HUES48 (cell line): ENCODE results near the gene RUBCN.
A peak's percentile ranks its signal among the peaks of the same experiment; 100 is the strongest.
"Not testable (repeated sequence)": the region's sequence is repeated elsewhere in the genome, so short reads cannot be mapped to it uniquely, and the experiment has no call there.

ENCODE experiments used
- H3K27ac ChIP-seq: one replicate; pipeline ENCODE4 v1.7.0; 2013; ENCODE audit warnings: low read depth, low read length, inconsistent platforms
- H3K27me3 ChIP-seq: 2 replicates; pipeline ENCODE4 v1.6.1; 2013; ENCODE audit warnings: mild to moderate bottlenecking, low read length; ENCODE audit not compliant: control insufficient read depth, insufficient read depth
- H3K36me3 ChIP-seq: 2 replicates; pipeline ENCODE4 v1.6.1; 2013; ENCODE audit warnings: low read length; ENCODE audit not compliant: control insufficient read depth, insufficient read depth
- H3K4me1 ChIP-seq: 2 replicates; pipeline ENCODE4 v1.6.1; 2013; ENCODE audit warnings: mild to moderate bottlenecking, low read length; ENCODE audit not compliant: control insufficient read depth, insufficient read depth
- H3K4me3 ChIP-seq: 2 replicates; pipeline ENCODE4 v1.5.1; 2013; ENCODE audit warnings: mild to moderate bottlenecking, low read depth, low read length
- H3K9ac ChIP-seq: 2 replicates; pipeline ENCODE4 v1.6.1; 2013; ENCODE audit warnings: mild to moderate bottlenecking, low read depth, low read length, moderate library complexity
- H3K9me3 ChIP-seq: 2 replicates; pipeline ENCODE4 v1.6.1; 2013; ENCODE audit warnings: low read length; ENCODE audit not compliant: control insufficient read depth, insufficient read depth

RUBCN gene

DNA sequence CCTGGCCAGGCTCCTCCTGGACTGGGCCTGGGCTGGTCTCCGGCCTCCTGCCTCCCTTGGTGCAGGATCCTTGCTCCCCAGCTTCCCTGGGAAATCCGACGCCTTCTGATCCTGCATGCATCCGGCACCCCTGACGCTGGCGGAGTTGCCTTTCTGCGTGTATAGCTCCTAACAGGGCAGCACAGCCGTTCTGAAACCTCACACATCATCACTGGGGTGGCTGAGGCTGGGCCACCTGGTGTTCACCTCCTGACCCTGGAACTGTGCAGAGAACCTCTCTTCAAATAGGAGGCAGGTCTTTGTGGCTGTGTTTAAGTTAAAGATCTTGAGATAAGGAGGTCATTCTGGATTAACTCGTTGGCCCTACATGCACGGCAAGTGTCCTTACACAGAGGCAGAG, 77.6 kb downstream of the RUBCN start:
- not testable (repeated sequence) for H3K27me3 ChIP-seq, H3K9ac ChIP-seq, H3K27ac ChIP-seq, H3K36me3 ChIP-seq, H3K4me3 ChIP-seq, H3K9me3 ChIP-seq, H3K4me1 ChIP-seq

DNA sequence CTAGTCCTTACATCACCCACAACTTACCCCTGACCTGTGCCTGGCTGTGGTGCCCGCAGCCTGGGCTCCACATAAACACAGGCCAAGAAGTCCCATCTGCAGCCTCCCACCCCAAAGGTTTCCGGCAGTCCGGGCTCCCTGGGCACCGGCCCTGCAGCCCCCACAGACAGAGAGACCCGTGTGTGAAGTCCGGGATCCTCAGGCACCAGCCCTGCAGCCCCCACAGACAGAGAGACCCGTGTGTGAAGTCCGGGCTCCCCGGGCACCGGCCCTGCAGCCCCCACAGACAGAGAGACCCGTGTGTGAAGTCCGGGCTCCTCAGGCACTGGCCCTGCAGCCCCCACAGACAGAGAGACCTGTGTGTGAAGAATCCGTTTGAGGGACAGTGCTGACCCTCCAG, 78.0 kb downstream of the RUBCN start:
- H3K9ac ChIP-seq, H3K9me3 ChIP-seq, H3K4me3 ChIP-seq, H3K4me1 ChIP-seq, H3K27me3 ChIP-seq, H3K36me3 ChIP-seq, H3K27ac ChIP-seq: not testable (repeated sequence)

DNA sequence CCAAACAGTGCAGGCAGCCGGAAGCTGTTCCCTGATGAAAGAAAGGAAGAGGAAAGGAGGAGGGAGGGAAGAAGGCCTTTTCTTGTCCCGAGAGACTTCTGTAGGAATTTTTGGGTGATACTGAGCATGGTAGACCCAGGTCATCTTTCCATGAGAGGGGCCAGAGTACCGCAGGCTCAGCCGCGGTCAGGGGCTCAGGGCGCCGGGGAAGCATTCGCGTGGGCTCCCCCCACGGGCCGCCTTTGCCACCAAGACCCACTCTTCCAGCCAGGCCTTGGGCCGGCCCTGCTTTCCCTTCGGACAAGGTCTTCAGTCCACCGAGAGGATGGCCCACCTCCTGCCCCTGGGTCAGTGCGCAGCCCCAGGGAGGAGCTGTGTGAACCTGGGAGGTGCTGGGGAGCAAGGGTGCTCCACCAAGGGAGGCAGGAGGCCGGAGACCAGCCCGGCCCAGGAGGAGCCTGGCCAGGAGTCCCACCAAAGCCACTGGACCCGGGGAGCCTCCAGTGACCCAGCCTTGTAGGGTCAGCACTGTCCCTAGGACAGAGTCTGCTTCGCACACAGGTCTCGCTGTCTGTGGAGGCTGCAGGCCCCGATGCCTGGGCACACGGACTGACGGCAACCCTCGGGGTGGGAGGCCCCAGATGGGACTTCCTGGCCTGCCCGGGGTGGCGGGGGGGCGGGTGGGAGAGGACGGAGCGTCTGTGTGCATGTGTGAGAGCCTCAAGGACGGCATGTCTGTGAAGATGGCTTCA, 79.0 kb downstream of the RUBCN start:
- H3K4me3 ChIP-seq, H3K27ac ChIP-seq, H3K36me3 ChIP-seq, H3K9ac ChIP-seq, H3K9me3 ChIP-seq, H3K27me3 ChIP-seq, H3K4me1 ChIP-seq: not testable (repeated sequence)

DNA sequence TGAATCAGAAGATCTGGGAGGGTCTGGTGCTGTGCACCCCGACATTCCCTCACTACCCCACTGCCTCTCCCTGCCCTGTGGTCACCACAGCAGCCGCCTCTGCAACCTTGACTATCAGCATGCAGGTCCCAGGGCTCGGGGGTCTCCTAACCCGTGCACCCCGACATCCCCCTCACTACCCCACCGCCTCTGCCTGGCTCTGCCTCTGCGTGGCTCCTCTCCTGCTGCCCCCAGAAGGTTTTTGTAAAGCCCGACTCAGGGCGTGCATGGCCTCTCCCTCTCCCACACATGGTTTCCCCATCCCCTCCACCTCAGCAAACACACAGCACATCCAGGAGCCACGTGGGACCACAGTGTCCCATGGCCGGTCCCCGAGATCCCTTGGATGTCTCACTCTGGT, 79.7 kb downstream of the RUBCN start:
- H3K4me3 ChIP-seq, H3K9me3 ChIP-seq, H3K27me3 ChIP-seq, H3K36me3 ChIP-seq, H3K27ac ChIP-seq, H3K9ac ChIP-seq, H3K4me1 ChIP-seq: not testable (repeated sequence)

DNA sequence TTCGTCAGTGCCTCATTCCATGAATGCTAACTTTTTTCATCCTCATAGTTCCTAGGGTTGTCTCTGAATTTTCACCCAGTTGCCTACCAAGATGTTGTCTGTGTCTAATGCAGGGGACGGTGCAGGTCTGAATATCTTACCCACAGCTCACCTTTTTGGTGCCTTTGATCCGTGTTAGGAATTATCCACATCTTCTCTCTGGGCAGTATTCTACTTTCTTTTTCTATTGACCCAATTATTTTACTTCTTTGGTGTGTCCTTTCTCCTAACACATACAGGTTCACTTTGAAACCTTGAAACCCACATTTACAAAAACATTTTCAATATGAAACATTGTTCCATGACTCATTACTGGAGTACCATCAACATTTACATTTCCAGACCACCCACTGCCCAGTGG, 80.6 kb downstream of the RUBCN start:
- H3K9ac ChIP-seq, H3K27ac ChIP-seq, H3K4me1 ChIP-seq, H3K4me3 ChIP-seq, H3K27me3 ChIP-seq, H3K36me3 ChIP-seq, H3K9me3 ChIP-seq: not testable (repeated sequence)

DNA sequence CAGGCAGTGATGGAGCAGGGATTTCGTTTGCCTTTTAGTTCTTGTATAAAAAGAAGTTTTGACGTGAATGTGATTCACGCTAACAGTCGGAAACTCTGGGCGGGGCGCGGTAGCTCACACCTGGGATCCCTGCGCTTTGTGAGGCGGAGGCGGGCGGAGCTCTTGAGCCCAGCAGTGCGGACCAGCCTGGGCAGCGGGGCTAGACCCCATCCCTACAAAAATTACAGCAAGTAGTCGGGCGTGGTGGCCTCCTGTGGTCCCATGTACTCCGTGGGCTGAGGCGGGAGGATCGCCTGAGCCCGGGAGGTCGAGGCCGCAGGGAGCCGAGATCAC, 81.7 kb downstream of the RUBCN start:
- H3K27me3 ChIP-seq, H3K27ac ChIP-seq, H3K9me3 ChIP-seq, H3K9ac ChIP-seq, H3K36me3 ChIP-seq, H3K4me3 ChIP-seq, H3K4me1 ChIP-seq: not testable (repeated sequence)

DNA sequence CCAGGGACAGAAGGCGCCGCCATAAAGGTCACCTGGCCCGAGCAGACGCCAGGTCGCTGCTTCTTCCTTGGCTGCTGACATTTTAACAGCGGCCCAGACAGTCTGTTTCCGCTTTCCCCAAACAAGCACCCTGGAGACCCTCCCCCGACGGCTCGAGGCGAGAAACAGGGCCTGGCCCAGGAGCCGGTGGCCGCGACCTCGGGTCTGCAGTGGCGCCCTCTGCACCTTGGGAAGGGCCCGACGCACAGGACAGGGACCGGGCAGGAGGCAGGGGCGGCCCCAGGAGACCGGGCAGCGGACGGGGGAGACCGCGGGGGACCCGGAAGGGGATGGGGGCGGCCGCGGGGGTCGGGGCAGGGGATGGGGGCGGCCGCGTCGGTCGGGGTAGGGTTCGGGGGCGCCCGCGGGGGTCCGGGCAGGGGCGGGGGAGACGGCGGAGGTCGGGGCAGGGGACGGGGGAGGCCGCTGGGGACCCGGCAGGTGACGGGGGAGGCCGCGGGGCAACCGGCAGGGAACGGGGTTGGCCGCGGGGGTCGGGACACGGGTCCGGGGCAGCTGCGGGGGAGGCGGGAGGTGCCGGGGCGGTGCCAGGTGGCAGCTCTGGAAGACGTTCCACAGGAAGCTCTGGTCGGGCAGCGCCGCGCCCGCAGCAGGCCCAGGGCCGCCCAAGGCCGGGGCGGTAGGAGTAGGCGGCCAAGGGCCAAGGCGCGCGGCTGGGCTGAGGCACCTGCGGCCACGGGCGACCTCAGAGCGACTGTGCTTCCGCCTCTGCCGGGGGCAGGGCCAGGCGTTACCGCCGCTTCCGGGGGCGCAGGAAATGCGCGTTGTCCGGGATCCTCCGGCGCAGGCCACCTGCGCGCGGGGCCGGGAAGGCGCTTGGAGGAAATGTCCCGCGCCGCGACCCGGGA, 82.4 kb downstream of the RUBCN start:
- peak overlapping the region; percentile 50 for H3K4me3 ChIP-seq
- not testable (repeated sequence) for H3K4me1 ChIP-seq, H3K27ac ChIP-seq, H3K27me3 ChIP-seq, H3K9ac ChIP-seq, H3K36me3 ChIP-seq, H3K9me3 ChIP-seq

DNA sequence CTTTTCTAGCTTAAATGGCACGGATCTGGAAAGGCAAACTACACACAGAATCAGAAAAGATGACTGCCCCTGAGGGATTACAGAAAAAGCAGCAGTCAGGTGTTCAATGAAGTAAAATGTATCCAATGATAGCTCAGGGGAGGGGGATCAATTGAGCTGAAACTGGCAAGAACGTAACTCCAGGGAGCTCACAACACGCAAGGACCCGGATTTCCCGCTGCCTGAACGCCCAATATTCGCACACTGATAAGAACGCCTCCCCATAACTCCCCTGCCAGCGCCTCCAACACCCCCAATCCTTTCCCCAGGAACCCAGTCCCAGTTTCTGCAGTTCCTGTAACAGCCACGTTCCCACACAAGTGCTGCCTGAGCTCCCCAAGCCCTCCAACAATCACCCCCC, 83.8 kb downstream of the RUBCN start:
- H3K27me3 ChIP-seq, H3K9me3 ChIP-seq, H3K27ac ChIP-seq, H3K9ac ChIP-seq, H3K4me3 ChIP-seq, H3K4me1 ChIP-seq, H3K36me3 ChIP-seq: not testable (repeated sequence)

DNA sequence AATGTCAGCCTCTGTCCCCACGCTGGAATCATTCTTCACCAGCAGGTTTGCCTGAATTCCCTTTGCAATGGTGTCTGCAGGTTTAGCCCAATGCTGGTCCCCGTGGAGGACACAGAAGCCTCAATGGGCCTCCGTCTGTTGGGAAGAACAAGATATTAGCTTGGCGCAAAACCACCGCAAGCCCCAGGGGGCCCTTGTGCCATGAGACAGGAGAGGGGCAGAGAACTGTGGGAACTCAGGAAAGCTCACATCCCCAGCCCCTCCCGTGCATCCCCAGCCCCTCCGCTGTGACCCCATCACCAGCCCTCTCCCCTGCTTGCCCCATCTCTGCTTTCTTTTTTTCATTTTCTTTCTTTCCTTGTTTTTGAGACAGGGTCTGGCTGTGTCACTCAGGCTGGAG, 89.1 kb downstream of the RUBCN start:
- not testable (repeated sequence) for H3K4me3 ChIP-seq, H3K9ac ChIP-seq, H3K27me3 ChIP-seq, H3K4me1 ChIP-seq, H3K36me3 ChIP-seq, H3K9me3 ChIP-seq, H3K27ac ChIP-seq

DNA sequence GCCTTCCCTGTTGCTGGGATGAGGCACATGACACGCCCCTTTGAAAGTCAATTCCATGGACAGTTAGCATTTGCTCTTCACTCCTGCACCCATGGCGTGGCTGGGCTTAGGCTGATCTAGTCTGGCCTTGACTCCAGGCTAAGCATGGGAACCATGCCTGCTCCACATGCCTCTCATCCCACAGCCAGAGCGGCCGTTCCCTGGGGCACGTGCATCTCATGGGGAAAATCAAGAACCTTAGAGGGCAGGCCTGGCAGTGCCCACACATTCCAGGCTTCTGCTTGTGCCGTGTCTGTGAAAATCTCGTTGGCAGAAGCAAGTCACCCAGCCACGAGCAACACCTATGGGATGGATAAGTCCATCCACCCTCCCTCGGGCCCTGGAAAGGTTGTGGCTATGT, 89.5 kb downstream of the RUBCN start:
- H3K4me1 ChIP-seq, H3K9ac ChIP-seq, H3K4me3 ChIP-seq, H3K27ac ChIP-seq, H3K27me3 ChIP-seq, H3K36me3 ChIP-seq, H3K9me3 ChIP-seq: not testable (repeated sequence)

DNA sequence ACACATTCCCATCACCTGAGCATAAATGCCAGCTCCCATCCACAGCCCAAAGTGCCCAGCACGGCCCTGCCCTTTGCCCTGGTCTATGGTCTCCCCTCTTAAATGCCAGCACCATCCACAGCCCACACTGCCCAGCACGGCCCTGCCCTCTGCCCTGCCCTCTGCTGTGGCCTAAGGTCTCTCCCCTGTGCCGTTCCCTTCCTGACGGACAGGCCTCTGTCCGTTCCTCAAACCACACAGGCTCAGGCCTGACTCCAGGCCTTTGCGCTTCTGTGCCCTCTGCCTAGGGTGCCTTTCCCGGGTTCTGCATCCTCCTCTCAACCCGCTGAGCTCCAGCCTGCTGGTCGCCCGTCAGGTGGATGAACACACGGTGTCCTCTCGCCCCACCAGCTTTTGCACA, 90.4 kb downstream of the RUBCN start:
- not testable (repeated sequence) for H3K9me3 ChIP-seq, H3K9ac ChIP-seq, H3K27ac ChIP-seq, H3K27me3 ChIP-seq, H3K4me1 ChIP-seq, H3K36me3 ChIP-seq, H3K4me3 ChIP-seq
